ENCODE data around the gene CD79A. TPM values are rescaled to one million over a fixed set of nuclear protein-coding genes. Genes with fewer than 3 reads are reported as not detected.

The CD79A gene
- polyA plus RNA-seq, 1 donor from 2014 or later, result not detected

DNA sequence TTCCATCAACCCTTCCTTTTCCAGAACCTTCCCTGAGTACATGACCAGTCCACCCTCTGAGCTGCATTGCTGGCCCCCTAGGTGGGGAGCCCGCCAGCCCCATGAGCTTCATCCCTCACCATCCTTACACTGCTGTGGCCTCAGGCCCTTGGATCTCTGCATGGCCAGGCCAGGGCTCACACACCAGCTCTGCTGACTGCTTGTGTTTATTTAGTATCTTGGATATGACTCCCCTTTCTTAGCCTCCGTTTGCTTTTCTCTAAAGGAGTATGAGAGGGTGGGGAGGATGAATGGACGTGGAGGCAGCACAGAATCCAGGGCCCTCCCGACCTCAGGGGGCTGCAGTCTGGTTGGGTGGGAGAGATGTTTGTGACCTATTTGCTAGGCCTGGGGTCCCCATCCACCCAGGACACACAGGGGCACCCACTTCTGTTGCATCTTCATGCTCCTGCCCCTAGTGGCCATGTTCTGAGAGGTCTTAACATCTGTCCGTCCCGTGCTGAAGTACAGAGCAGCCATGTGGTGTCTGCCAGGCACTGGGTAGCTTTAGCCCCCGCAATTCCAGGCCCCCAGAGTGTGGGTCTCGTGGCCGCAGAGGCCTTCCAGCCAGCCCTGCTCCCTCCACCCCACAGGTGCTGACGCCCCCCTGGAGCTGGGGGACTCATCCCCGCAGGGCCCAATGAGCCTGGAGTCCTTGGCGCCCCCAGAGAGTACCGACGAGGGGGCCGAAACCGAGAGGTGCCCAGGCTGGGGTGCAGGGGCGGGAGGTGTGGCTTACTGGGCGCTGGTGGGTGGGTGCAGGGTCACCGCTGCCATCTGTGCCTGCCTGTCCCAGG lies 18.9 kb downstream of the CD79A start:
- H3K27me3 ChIP-seq (ENCODE audit: insufficient read depth, low read depth, low read length), result no peaks in the 10 kb centered on the region
- H3K4me3 ChIP-seq (ENCODE audit: low read length), result no peak overlapping the region
- H3K4me2 ChIP-seq (ENCODE audit: low read length), result no peak overlapping the region
- H4K20me1 ChIP-seq (ENCODE audit: insufficient read depth), result no peaks in the 10 kb centered on the region
- no peaks in the 10 kb centered on the region for H3K9me2 ChIP-seq (ENCODE audit: insufficient read depth, low read length)
- H3F3A ChIP-seq (ENCODE audit: insufficient read depth, low read length, poor library complexity, severe bottlenecking), result no peaks in the 10 kb centered on the region
- H3K79me2 ChIP-seq (replicated peaks; ENCODE audit: insufficient read depth, low read length), result no peaks in the 10 kb centered on the region
- no peaks in the 10 kb centered on the region for H3K36me3 ChIP-seq (ENCODE audit: insufficient read depth, low read length)
- H3K9me3 ChIP-seq (ENCODE audit: low read length), result no peaks in the 10 kb centered on the region
- TF ChIP-seq EP300 (conservative IDR thresholded peaks at IDR 0.05; ENCODE audit: poor library complexity, severe bottlenecking) (no peak), CTCF (IDR thresholded peaks at IDR 0.05; ENCODE audit: poor library complexity, severe bottlenecking) (no peak), POLR2AphosphoS5 (IDR thresholded peaks at IDR 0.05) (no peak), RAD21 (conservative IDR thresholded peaks at IDR 0.05) (no peak), MXI1 (conservative IDR thresholded peaks at IDR 0.05; ENCODE audit: poor library complexity, severe bottlenecking) (no peak), EZH2 (IDR thresholded peaks at IDR 0.05; ENCODE audit: borderline replicate concordance, insufficient read depth, low read length, poor library complexity, severe bottlenecking) (no peak)
- TF ChIP-seq, protein P1, sequence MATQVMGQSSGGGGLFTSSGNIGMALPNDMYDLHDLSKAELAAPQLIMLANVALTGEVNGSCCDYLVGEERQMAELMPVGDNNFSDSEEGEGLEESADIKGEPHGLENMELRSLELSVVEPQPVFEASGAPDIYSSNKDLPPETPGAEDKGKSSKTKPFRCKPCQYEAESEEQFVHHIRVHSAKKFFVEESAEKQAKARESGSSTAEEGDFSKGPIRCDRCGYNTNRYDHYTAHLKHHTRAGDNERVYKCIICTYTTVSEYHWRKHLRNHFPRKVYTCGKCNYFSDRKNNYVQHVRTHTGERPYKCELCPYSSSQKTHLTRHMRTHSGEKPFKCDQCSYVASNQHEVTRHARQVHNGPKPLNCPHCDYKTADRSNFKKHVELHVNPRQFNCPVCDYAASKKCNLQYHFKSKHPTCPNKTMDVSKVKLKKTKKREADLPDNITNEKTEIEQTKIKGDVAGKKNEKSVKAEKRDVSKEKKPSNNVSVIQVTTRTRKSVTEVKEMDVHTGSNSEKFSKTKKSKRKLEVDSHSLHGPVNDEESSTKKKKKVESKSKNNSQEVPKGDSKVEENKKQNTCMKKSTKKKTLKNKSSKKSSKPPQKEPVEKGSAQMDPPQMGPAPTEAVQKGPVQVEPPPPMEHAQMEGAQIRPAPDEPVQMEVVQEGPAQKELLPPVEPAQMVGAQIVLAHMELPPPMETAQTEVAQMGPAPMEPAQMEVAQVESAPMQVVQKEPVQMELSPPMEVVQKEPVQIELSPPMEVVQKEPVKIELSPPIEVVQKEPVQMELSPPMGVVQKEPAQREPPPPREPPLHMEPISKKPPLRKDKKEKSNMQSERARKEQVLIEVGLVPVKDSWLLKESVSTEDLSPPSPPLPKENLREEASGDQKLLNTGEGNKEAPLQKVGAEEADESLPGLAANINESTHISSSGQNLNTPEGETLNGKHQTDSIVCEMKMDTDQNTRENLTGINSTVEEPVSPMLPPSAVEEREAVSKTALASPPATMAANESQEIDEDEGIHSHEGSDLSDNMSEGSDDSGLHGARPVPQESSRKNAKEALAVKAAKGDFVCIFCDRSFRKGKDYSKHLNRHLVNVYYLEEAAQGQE (IDR thresholded peaks at IDR 0.05; ENCODE audit: borderline replicate concordance), result no peak
- H3K27ac ChIP-seq (ENCODE audit: low read length), result no peak overlapping the region
- no peak overlapping the region for H2AFZ ChIP-seq (ENCODE audit: low read depth, low read length)
- H3K9ac ChIP-seq (ENCODE audit: low read length), result no peak overlapping the region

DNA sequence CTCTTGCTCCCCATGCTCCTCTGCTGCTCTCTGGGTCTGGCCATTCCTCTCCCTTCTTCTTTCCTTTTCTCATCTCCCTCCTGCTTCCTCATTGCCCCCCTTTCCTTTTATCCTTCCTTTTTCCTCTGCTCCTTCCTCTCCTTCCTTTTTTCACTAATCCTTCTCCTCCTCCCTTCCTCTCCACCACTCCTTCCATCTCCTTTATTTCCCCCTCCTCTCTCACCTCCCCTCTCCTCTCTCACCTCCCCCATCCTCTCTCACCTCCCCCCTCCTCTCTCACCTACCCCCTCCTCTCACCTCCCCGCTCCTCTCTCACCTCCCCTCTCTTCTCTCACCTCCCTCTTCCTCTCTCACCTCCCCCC lies 19.5 kb downstream of the CD79A start:
- H4K20me1 ChIP-seq (ENCODE audit: insufficient read depth), result no peaks in the 10 kb centered on the region
- no peak overlapping the region for H3K9ac ChIP-seq (ENCODE audit: low read length)
- H3K27me3 ChIP-seq (ENCODE audit: insufficient read depth, low read depth, low read length), result no peaks in the 10 kb centered on the region
- no peaks in the 10 kb centered on the region for H3K36me3 ChIP-seq (ENCODE audit: insufficient read depth, low read length)
- no peaks in the 10 kb centered on the region for H3F3A ChIP-seq (ENCODE audit: insufficient read depth, low read length, poor library complexity, severe bottlenecking)
- H3K9me2 ChIP-seq (ENCODE audit: insufficient read depth, low read length), result no peaks in the 10 kb centered on the region
- no peak overlapping the region for H3K4me2 ChIP-seq (ENCODE audit: low read length)
- no peak overlapping the region for H3K27ac ChIP-seq (ENCODE audit: low read length)
- no peaks in the 10 kb centered on the region for H3K9me3 ChIP-seq (ENCODE audit: low read length)
- no peak overlapping the region for H2AFZ ChIP-seq (ENCODE audit: low read depth, low read length)
- TF ChIP-seq, protein P1 (IDR thresholded peaks at IDR 0.05; ENCODE audit: borderline replicate concordance), result no peak
- TF ChIP-seq TAF1 (IDR thresholded peaks at IDR 0.05; ENCODE audit: low read depth) (no peak), RAD21 (conservative IDR thresholded peaks at IDR 0.05) (no peak), MXI1 (conservative IDR thresholded peaks at IDR 0.05; ENCODE audit: poor library complexity, severe bottlenecking) (no peak), EZH2 (IDR thresholded peaks at IDR 0.05; ENCODE audit: borderline replicate concordance, insufficient read depth, low read length, poor library complexity, severe bottlenecking) (no peak), SMC3 (conservative IDR thresholded peaks at IDR 0.05; ENCODE audit: poor library complexity) (no peak), POLR2AphosphoS5 (IDR thresholded peaks at IDR 0.05) (no peak), CTCF (IDR thresholded peaks at IDR 0.05; ENCODE audit: poor library complexity, severe bottlenecking) (no peak), EP300 (conservative IDR thresholded peaks at IDR 0.05; ENCODE audit: poor library complexity, severe bottlenecking) (no peak)
- no peak overlapping the region for H3K4me3 ChIP-seq (ENCODE audit: low read length)
- H3K79me2 ChIP-seq (replicated peaks; ENCODE audit: insufficient read depth, low read length), result no peaks in the 10 kb centered on the region

Data from neural cell (in vitro differentiated cells).